Fibroblast of skin of left biceps (primary cell): ENCODE measurements around the gene GALNT5.
A peak's percentile ranks its signal among the peaks of the same experiment; 100 is the strongest.

Experiments
- DNase-seq, 2 experiments: peaks; one replicate each; pipeline ENCODE4 v3.0.0-alpha.2; 2013; ENCODE audit warnings: low read depth in 2 of 2

Gene GALNT5

GRCh38 chr2:157325786-157326185 lies 68.3 kb downstream of the GALNT5 start, which contains the start of gene ERMN:
Gene ERMN (minus strand): TSS chr2:157325824. CDS start chr2:157325642, 182 bp downstream.
- no peak for DNase-seq

- no peak for DNase-seq
Measured at GRCh38 chr2:157326698-157327097, 69.2 kb downstream of the GALNT5 start.

DNA sequence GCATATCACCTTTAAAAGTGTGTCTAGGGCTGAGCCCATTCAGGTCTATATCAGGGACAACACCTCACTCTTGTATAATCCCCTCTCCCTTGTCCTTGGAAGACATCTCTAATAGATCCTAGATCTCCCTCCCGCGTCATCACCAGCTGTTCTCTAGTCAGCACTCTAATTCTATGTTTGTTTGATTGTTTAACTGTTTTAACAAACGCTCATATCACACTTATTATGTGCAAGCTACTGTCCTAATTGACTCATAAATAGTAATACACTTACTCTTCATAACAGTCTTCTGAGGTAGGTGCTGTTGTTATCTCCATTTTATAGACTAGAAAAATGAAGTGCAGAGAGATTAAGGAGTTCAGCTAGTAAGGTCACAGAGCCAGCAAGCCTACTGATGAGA lies 69.7 kb downstream of the GALNT5 start:
- DNase-seq, result no peak

- peak in 1 of 2 experiments; percentile 37 for DNase-seq
Measured at GRCh38 chr2:157327621-157328500, 70.4 kb downstream of the GALNT5 start.

GRCh38 chr2:157329524-157329923 lies 72.0 kb downstream of the GALNT5 start:
- DNase-seq, result no peak

GRCh38 chr2:157333304-157334047 lies 76.0 kb downstream of the GALNT5 start:
- DNase-seq, result no peak

DNA sequence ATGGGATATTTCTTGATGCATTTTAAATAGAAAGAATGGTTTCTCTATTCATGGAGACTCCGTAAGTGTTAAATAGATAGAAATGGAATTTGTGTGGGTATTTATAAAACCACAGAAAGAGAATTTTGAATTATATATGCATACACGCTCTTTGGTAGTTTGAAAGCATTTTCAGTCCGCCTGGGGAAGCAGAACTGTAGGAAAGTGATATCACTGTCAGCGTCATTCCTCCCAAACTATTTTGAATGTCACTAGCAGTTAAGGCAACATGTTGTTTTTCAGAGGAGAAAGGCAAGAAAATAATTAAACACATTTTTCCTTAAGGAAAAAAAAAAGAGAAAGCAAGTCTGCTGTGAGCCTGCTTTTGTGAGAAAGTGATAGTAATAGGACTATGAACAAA lies 76.8 kb downstream of the GALNT5 start:
- DNase-seq, result no peak

DNA sequence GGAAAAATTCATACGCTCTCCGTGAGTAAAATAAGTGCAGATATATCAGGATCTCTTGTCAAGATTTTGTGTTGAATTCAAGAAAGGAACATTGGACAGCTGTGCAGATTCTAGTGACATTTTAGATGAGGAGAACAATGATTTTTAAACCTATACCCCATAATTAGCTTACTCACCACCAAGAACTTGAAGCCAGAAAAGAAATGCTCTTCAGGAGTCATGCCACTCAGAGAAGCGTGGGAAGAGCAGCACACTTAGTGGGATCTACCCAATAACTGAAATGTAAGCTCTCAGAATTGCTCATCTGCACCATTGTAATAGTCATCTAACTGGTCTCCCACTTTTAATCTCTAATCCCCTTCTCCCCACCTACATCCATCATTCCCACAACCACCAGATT lies 77.3 kb downstream of the GALNT5 start:
- no peak for DNase-seq

- no peak for DNase-seq
Measured at GRCh38 chr2:157336137-157337010, 78.9 kb downstream of the GALNT5 start.

- DNase-seq, result no peak
Measured at GRCh38 chr2:157337978-157338377, 80.5 kb downstream of the GALNT5 start.

GRCh38 chr2:157339965-157340655 lies 82.6 kb downstream of the GALNT5 start:
- DNase-seq, result peak in 1 of 2 experiments; percentile 15

DNA sequence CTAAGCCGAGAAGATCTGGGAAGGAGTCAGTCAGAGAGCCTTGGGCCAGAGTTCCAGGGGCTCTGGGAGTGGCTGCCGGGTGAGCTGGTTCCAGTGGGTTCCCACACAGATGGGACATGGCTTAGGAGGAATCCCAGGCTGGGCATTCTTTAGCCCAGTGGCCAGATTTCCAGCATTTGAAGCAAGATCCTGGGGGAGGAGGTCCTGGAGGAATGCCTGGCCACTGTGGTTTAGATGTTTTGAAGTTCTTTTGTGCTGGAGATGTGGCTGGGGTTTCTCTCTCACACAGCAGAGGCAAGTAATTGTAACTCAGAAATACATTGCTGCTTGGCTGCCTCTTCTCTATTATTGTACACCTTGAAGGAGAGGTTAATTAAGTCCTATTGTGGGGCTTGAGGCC lies 83.9 kb downstream of the GALNT5 start:
- peak; percentile 25 to 30 for DNase-seq

DNA sequence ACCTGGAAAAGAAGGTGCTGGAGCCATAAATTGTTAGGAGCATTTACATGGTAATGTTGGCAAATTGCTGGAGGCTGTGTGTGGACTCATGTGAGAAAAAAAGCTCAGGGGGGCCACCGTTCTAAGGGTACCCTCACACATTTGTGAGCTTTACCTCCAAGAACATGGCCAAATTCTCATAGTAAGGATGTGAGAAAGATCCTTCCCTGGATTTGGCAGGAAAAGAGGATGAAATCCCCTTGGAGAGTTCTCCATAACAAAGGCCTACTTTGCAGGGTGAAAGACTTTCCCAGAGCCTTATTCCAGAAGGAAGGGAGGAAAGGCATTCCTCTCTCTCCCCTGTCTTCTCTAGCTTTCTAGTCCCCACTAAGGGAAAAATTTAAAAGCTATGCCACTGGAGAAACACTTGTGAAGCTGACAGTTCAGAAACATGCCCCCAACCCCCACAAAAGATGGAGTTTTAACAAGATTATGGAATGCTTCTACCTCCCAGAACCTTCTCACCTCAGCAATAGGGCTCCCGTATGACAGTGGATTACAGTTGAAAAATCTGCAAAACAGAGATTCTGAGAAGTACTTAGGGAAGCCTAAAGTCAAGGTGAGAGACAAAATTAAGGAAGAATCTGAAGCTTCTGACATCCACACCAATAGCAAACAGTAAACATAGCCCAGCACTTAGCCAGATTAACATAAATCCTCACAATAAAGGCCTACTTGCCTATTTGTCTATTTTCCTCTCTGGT lies 88.3 kb downstream of the GALNT5 start:
- no peak for DNase-seq

- DNase-seq, result no peak
Measured at GRCh38 chr2:157348291-157348921, 90.9 kb downstream of the GALNT5 start.

- DNase-seq, result peak in 1 of 2 experiments; percentile 23
Measured at GRCh38 chr2:157349949-157350515, 92.5 kb downstream of the GALNT5 start.

DNA sequence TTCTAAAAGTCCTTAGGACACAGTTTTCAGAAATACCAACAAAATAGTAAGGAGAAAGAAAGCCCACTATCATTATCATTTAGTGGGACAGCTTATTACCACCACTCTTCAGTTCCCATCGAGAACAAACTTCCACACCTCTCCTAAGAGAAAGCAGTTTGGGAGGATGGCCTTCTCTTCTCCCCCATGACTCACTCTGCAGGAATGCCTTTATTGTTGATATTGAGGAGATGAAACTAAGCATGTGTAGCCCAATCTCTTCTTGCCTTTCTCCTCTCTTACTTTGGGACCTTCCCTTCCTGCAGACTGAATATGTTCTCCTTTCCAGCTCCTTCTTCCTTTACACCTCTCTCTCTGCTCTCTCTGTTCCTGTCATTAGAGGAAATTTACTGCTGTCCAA lies 98.1 kb downstream of the GALNT5 start:
- peak in 1 of 2 experiments; percentile 17 for DNase-seq

DNA sequence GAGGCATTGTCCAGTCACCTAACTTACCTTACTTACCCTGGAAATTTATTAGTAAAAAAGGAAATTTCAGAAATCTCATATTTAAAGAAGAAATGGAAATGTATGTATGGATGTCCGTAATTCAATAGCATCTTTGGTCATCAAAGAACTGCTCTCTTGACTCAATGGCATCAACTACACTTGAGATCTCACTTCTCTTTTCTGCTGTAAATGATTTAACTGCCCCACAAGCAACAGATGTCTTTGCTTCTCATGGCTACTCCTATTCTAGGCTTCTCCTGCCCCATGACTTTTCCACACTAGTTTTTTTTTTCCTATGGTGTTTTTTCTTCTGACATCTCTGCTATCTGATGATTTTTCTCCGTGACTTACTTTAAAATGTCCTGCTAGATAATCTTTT lies 102.1 kb downstream of the GALNT5 start:
- DNase-seq, result no peak

DNA sequence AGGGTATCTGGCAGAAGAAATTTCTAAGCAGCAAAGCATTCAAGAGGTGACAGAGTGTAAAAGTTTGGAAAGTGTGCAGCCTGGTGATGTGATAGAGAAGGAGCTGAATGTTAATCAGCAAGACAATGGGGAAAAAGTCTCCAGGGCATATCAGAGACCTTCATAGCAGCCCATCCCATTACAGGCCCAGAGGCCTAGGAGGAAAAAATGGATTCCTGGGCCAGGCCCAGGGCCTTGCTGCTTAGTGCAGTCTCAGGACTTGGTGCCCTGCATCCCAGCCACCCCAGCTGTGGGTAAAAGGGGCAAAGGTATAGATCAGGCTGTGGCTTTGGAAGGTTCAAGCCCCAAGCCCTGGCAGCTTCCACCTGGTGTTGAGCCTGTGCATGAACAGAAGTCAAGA lies 104.0 kb downstream of the GALNT5 start:
- DNase-seq, result no peak

GRCh38 chr2:157362627-157363026 lies 105.1 kb downstream of the GALNT5 start:
- DNase-seq, result no peak
